ENCODE results near the gene STK32B.

The STK32B gene

GRCh38 chr4:5383191-5383980 lies 332.1 kb downstream of the STK32B start:
- ChIA-PET CTCF (interaction anchor here (0.5 kb wide), 1 partner anchor 565 kb away, joined by 4 read pairs; no protein-coding TSS in a partner anchor), POLR2A (no interaction called here)
- no peak for TF ChIP-seq BHLHE40 (IDR thresholded peaks at IDR 0.05; ENCODE audit: borderline replicate concordance)
- no peak for TF ChIP-seq CTBP1 (IDR thresholded peaks at IDR 0.05; ENCODE audit: borderline replicate concordance)
- no peak for TF ChIP-seq FOXA1 (IDR thresholded peaks at IDR 0.05)
- TF ChIP-seq SP1 (IDR thresholded peaks at IDR 0.05), result no peak
- TF ChIP-seq ELF4 (IDR thresholded peaks at IDR 0.05), result no peak
- TF ChIP-seq ARNT (IDR thresholded peaks at IDR 0.05), result no peak
- no peak for TF ChIP-seq TARDBP (IDR thresholded peaks at IDR 0.05)
- no peak for TF ChIP-seq LEF1 (IDR thresholded peaks at IDR 0.05; ENCODE audit: borderline replicate concordance)
- no peak for TF ChIP-seq FOXM1 (IDR thresholded peaks at IDR 0.05; ENCODE audit: borderline replicate concordance)
- no peak for TF ChIP-seq FOXK2 (IDR thresholded peaks at IDR 0.05)
- TF ChIP-seq NFRKB (IDR thresholded peaks at IDR 0.05), result no peak
- DNase-seq (ENCODE audit: extremely low spot score), result no peak

GRCh38 chr4:5385741-5386311 lies 334.5 kb downstream of the STK32B start:
- POLR2A ChIA-PET, result no interaction called here
- CTCF ChIA-PET, result interaction anchor here (0.7 kb wide), 1 partner anchor 14 kb away, joined by 4 read pairs; no protein-coding TSS in a partner anchor
- no peak for DNase-seq (ENCODE audit: extremely low spot score)
- TF ChIP-seq FOXK2 (IDR thresholded peaks at IDR 0.05) (no peak), FOXM1 (IDR thresholded peaks at IDR 0.05; ENCODE audit: borderline replicate concordance) (no peak), CTBP1 (IDR thresholded peaks at IDR 0.05; ENCODE audit: borderline replicate concordance) (no peak), ZNF384 (IDR thresholded peaks at IDR 0.05) (no peak), TARDBP (IDR thresholded peaks at IDR 0.05) (no peak), ARNT (IDR thresholded peaks at IDR 0.05) (no peak)

- no peak for DNase-seq (ENCODE audit: extremely low spot score)
- ChIA-PET POLR2A (no interaction called here), CTCF (interaction anchor here (0.8 kb wide), 1 partner anchor 13 kb away, joined by 3 read pairs; no protein-coding TSS in a partner anchor)
- TF ChIP-seq FOXK2 (IDR thresholded peaks at IDR 0.05) (no peak), TARDBP (IDR thresholded peaks at IDR 0.05) (no peak), PKNOX1 (IDR thresholded peaks at IDR 0.05) (no peak), HDGF (IDR thresholded peaks at IDR 0.05; ENCODE audit: borderline replicate concordance) (no peak), ZNF384 (IDR thresholded peaks at IDR 0.05) (no peak), SP1 (IDR thresholded peaks at IDR 0.05) (no peak), L3MBTL2 (conservative IDR thresholded peaks at IDR 0.05) (no peak), SUZ12 (IDR thresholded peaks at IDR 0.05) (no peak), FOXM1 (IDR thresholded peaks at IDR 0.05; ENCODE audit: borderline replicate concordance) (no peak)
These were observed 335.6 kb downstream of the STK32B start for GRCh38 chr4:5386921-5387320.

GRCh38 chr4:5387457-5387856 lies 336.2 kb downstream of the STK32B start:
- DNase-seq (ENCODE audit: extremely low spot score), result no peak
- CTCF ChIA-PET, result interaction anchor here (0.8 kb wide), 1 partner anchor 12 kb away, joined by 3 read pairs; no protein-coding TSS in a partner anchor
- no peak for TF ChIP-seq ELF4 (IDR thresholded peaks at IDR 0.05)
- TF ChIP-seq SUZ12 (IDR thresholded peaks at IDR 0.05), result no peak
- TF ChIP-seq FOXM1 (IDR thresholded peaks at IDR 0.05; ENCODE audit: borderline replicate concordance), result no peak
- TF ChIP-seq ARNT (IDR thresholded peaks at IDR 0.05), result no peak
- TF ChIP-seq FOXA1 (IDR thresholded peaks at IDR 0.05), result no peak
- TF ChIP-seq PKNOX1 (IDR thresholded peaks at IDR 0.05), result no peak
- TF ChIP-seq L3MBTL2 (conservative IDR thresholded peaks at IDR 0.05), result no peak
- no peak for TF ChIP-seq BHLHE40 (IDR thresholded peaks at IDR 0.05; ENCODE audit: borderline replicate concordance)
- TF ChIP-seq SP1 (IDR thresholded peaks at IDR 0.05), result no peak
- no peak for TF ChIP-seq CTBP1 (IDR thresholded peaks at IDR 0.05; ENCODE audit: borderline replicate concordance)
- TF ChIP-seq ZNF384 (IDR thresholded peaks at IDR 0.05), result no peak
- no peak for TF ChIP-seq HDGF (IDR thresholded peaks at IDR 0.05; ENCODE audit: borderline replicate concordance)
- TF ChIP-seq LEF1 (IDR thresholded peaks at IDR 0.05; ENCODE audit: borderline replicate concordance), result no peak
- TF ChIP-seq TARDBP (IDR thresholded peaks at IDR 0.05), result no peak
- no peak for TF ChIP-seq NFRKB (IDR thresholded peaks at IDR 0.05)
- TF ChIP-seq FOXK2 (IDR thresholded peaks at IDR 0.05), result no peak
- POLR2A ChIA-PET, result no interaction called here

- CTCF ChIA-PET, result no interaction called here
- POLR2A ChIA-PET, result no interaction called here
- TF ChIP-seq FOXA1 (IDR thresholded peaks at IDR 0.05), result no peak
- no peak for TF ChIP-seq FOXK2 (IDR thresholded peaks at IDR 0.05)
- no peak for TF ChIP-seq HDGF (IDR thresholded peaks at IDR 0.05; ENCODE audit: borderline replicate concordance)
- TF ChIP-seq SP1 (IDR thresholded peaks at IDR 0.05), result no peak
- TF ChIP-seq ELF4 (IDR thresholded peaks at IDR 0.05), result no peak
- TF ChIP-seq BHLHE40 (IDR thresholded peaks at IDR 0.05; ENCODE audit: borderline replicate concordance), result no peak
- TF ChIP-seq SUZ12 (IDR thresholded peaks at IDR 0.05), result no peak
- TF ChIP-seq FOXM1 (IDR thresholded peaks at IDR 0.05; ENCODE audit: borderline replicate concordance), result no peak
- no peak for TF ChIP-seq TARDBP (IDR thresholded peaks at IDR 0.05)
- no peak for TF ChIP-seq LEF1 (IDR thresholded peaks at IDR 0.05; ENCODE audit: borderline replicate concordance)
- TF ChIP-seq PKNOX1 (IDR thresholded peaks at IDR 0.05), result no peak
- no peak for TF ChIP-seq ZNF384 (IDR thresholded peaks at IDR 0.05)
- no peak for TF ChIP-seq CTBP1 (IDR thresholded peaks at IDR 0.05; ENCODE audit: borderline replicate concordance)
- no peak for TF ChIP-seq ARNT (IDR thresholded peaks at IDR 0.05)
- TF ChIP-seq NFRKB (IDR thresholded peaks at IDR 0.05), result no peak
- TF ChIP-seq L3MBTL2 (conservative IDR thresholded peaks at IDR 0.05), result no peak
- no peak for DNase-seq (ENCODE audit: extremely low spot score)
These were observed 338.6 kb downstream of the STK32B start for GRCh38 chr4:5389756-5390310.
